Central memory CD8-positive, alpha-beta T cell (primary cell): ENCODE data around the gene CTNNA3.

Experiments
- ATAC-seq: fragments of 150-1000 bp; cut with Tn5 transposase; replicated peaks from 2 replicates; pipeline ENCODE4 v1.10.0; 2022; ENCODE audit warnings: mild to moderate bottlenecking, moderate FRiP score, moderate number of reproducible peaks; ENCODE audit not compliant: poor library complexity, severe bottlenecking; ENCODE audit errors: extremely low read depth
- DNase-seq, 2 donors: peaks; one replicate each; pipeline ENCODE4 v3.0.0; 2021; ENCODE audit warnings: low spot score in 2 of 2
- H3K27ac Mint-ChIP-seq: one replicate; pipeline ENCODE4 v1.8.0; 2022; ENCODE audit warnings: low read depth, mild to moderate bottlenecking, moderate library complexity, mixed read lengths
- H3K27me3 Mint-ChIP-seq: one replicate; pipeline ENCODE4 v1.8.0; 2022; ENCODE audit warnings: mixed read lengths
- H3K36me3 Mint-ChIP-seq: one replicate; pipeline ENCODE4 v1.8.0; 2022; ENCODE audit warnings: mild to moderate bottlenecking, moderate library complexity, mixed read lengths; ENCODE audit not compliant: insufficient read depth
- H3K4me1 Mint-ChIP-seq: one replicate; pipeline ENCODE4 v1.8.0; 2022; ENCODE audit warnings: mixed read lengths
- H3K4me3 Mint-ChIP-seq: one replicate; pipeline ENCODE4 v1.8.0; 2022; ENCODE audit warnings: mild to moderate bottlenecking, moderate library complexity, mixed read lengths
- H3K9me3 Mint-ChIP-seq: one replicate; pipeline ENCODE4 v1.8.0; 2022; ENCODE audit warnings: mixed read lengths

CTNNA3 gene

GRCh38 chr10:66888237-66888636, 807.8 kb downstream of the CTNNA3 start:
- H3K36me3 Mint-ChIP-seq: no peaks in the 10 kb centered on the region
- no peak overlapping the region for H3K27ac Mint-ChIP-seq
- no peak for DNase-seq
- ATAC-seq: no peak
- no peak overlapping the region for H3K4me3 Mint-ChIP-seq
- H3K4me1 Mint-ChIP-seq: no peaks in the 10 kb centered on the region
- H3K27me3 Mint-ChIP-seq: no peaks in the 10 kb centered on the region
- peaks cover 17% of the 10 kb centered on the region for H3K9me3 Mint-ChIP-seq

GRCh38 chr10:66886848-66887247, 809.1 kb downstream of the CTNNA3 start:
- ATAC-seq: no peak
- no peaks in the 10 kb centered on the region for H3K36me3 Mint-ChIP-seq
- no peaks in the 10 kb centered on the region for H3K27me3 Mint-ChIP-seq

GRCh38 chr10:66882271-66882670, 813.7 kb downstream of the CTNNA3 start:
- no peaks in the 10 kb centered on the region for H3K36me3 Mint-ChIP-seq
- no peak overlapping the region for H3K4me3 Mint-ChIP-seq
- H3K27ac Mint-ChIP-seq: no peak overlapping the region
- peaks cover 7% of the 10 kb centered on the region for H3K9me3 Mint-ChIP-seq
- no peaks in the 10 kb centered on the region for H3K27me3 Mint-ChIP-seq
- no peak for ATAC-seq
- no peak for DNase-seq
- no peaks in the 10 kb centered on the region for H3K4me1 Mint-ChIP-seq

More at GRCh38 chr10:66886848-66887247, 809.1 kb downstream of the CTNNA3 start:
- Mint-ChIP-seq H3K4me3 (no peak overlapping the region), H3K27ac (no peak overlapping the region), H3K4me1 (no peaks in the 10 kb centered on the region), H3K9me3 (peaks cover 17% of the 10 kb centered on the region)
- DNase-seq: no peak

- no peak for DNase-seq
- Mint-ChIP-seq H3K27ac (no peak overlapping the region), H3K27me3 (no peaks in the 10 kb centered on the region), H3K36me3 (no peaks in the 10 kb centered on the region), H3K4me1 (no peaks in the 10 kb centered on the region), H3K9me3 (peaks cover 7% of the 10 kb centered on the region), H3K4me3 (no peak overlapping the region)
- no peak for ATAC-seq
Observed at GRCh38 chr10:66881814-66882213, 814.2 kb downstream of the CTNNA3 start.

GRCh38 chr10:66880826-66881225, 815.2 kb downstream of the CTNNA3 start:
- H3K4me3 Mint-ChIP-seq: no peak overlapping the region
- ATAC-seq (no peak), DNase-seq (no peak)
- H3K4me1 Mint-ChIP-seq: no peaks in the 10 kb centered on the region
- H3K27me3 Mint-ChIP-seq: no peaks in the 10 kb centered on the region
- H3K9me3 Mint-ChIP-seq: peaks cover 7% of the 10 kb centered on the region
- H3K27ac Mint-ChIP-seq: no peak overlapping the region
- H3K36me3 Mint-ChIP-seq: no peaks in the 10 kb centered on the region

GRCh38 chr10:66880292-66880691, 815.7 kb downstream of the CTNNA3 start:
- Mint-ChIP-seq H3K36me3 (no peaks in the 10 kb centered on the region), H3K9me3 (peaks cover 7% of the 10 kb centered on the region), H3K27ac (no peak overlapping the region), H3K4me3 (no peak overlapping the region), H3K27me3 (no peaks in the 10 kb centered on the region), H3K4me1 (no peaks in the 10 kb centered on the region)
- ATAC-seq (no peak), DNase-seq (no peak)

- ATAC-seq: no peak
- Mint-ChIP-seq H3K4me3 (no peak overlapping the region), H3K27ac (no peak overlapping the region), H3K36me3 (no peaks in the 10 kb centered on the region), H3K4me1 (no peaks in the 10 kb centered on the region), H3K27me3 (no peaks in the 10 kb centered on the region), H3K9me3 (peaks cover 7% of the 10 kb centered on the region)
- DNase-seq: no peak
Observed at GRCh38 chr10:66877361-66877760, 818.6 kb downstream of the CTNNA3 start.

GRCh38 chr10:66869635-66870034, 826.4 kb downstream of the CTNNA3 start:
- no peaks in the 10 kb centered on the region for H3K27me3 Mint-ChIP-seq
- no peaks in the 10 kb centered on the region for H3K4me1 Mint-ChIP-seq
- no peaks in the 10 kb centered on the region for H3K9me3 Mint-ChIP-seq
- H3K27ac Mint-ChIP-seq: no peak overlapping the region
- no peaks in the 10 kb centered on the region for H3K36me3 Mint-ChIP-seq
- no peak for DNase-seq
- no peak for ATAC-seq
- H3K4me3 Mint-ChIP-seq: no peak overlapping the region

- H3K4me3 Mint-ChIP-seq: no peak overlapping the region
- H3K27ac Mint-ChIP-seq: no peak overlapping the region
- H3K27me3 Mint-ChIP-seq: no peaks in the 10 kb centered on the region
- no peaks in the 10 kb centered on the region for H3K4me1 Mint-ChIP-seq
- H3K36me3 Mint-ChIP-seq: peaks cover 2% of the 10 kb centered on the region
- peaks cover 19% of the 10 kb centered on the region for H3K9me3 Mint-ChIP-seq
- ATAC-seq (no peak), DNase-seq (no peak)
Observed at GRCh38 chr10:66862687-66863258, 833.2 kb downstream of the CTNNA3 start.

GRCh38 chr10:66860376-66860945, 835.5 kb downstream of the CTNNA3 start:
- peaks cover 2% of the 10 kb centered on the region for H3K36me3 Mint-ChIP-seq
- H3K27ac Mint-ChIP-seq: no peak overlapping the region
- no peak for DNase-seq
- H3K4me3 Mint-ChIP-seq: no peak overlapping the region
- no peak for ATAC-seq
- peaks cover 27% of the 10 kb centered on the region for H3K9me3 Mint-ChIP-seq
- no peaks in the 10 kb centered on the region for H3K27me3 Mint-ChIP-seq
- H3K4me1 Mint-ChIP-seq: no peaks in the 10 kb centered on the region

GRCh38 chr10:66852811-66853210, 843.2 kb downstream of the CTNNA3 start:
- ATAC-seq (no peak), DNase-seq (no peak)
- H3K9me3 Mint-ChIP-seq: peaks cover 22% of the 10 kb centered on the region
- no peaks in the 10 kb centered on the region for H3K36me3 Mint-ChIP-seq
- H3K4me3 Mint-ChIP-seq: no peak overlapping the region
- H3K27ac Mint-ChIP-seq: no peak overlapping the region
- H3K4me1 Mint-ChIP-seq: no peaks in the 10 kb centered on the region
- no peaks in the 10 kb centered on the region for H3K27me3 Mint-ChIP-seq

- no peak overlapping the region for H3K4me3 Mint-ChIP-seq
- H3K36me3 Mint-ChIP-seq: no peaks in the 10 kb centered on the region
- H3K27me3 Mint-ChIP-seq: no peaks in the 10 kb centered on the region
- DNase-seq (no peak), ATAC-seq (no peak)
- H3K27ac Mint-ChIP-seq: no peak overlapping the region
- H3K4me1 Mint-ChIP-seq: no peaks in the 10 kb centered on the region
- peaks cover 16% of the 10 kb centered on the region for H3K9me3 Mint-ChIP-seq
Observed at GRCh38 chr10:66848856-66849255, 847.1 kb downstream of the CTNNA3 start.

GRCh38 chr10:66844176-66844942, 851.6 kb downstream of the CTNNA3 start:
- Mint-ChIP-seq H3K4me1 (no peaks in the 10 kb centered on the region), H3K4me3 (no peak overlapping the region), H3K36me3 (no peaks in the 10 kb centered on the region), H3K27ac (no peak overlapping the region), H3K9me3 (peaks cover 13% of the 10 kb centered on the region), H3K27me3 (no peaks in the 10 kb centered on the region)
- no peak for ATAC-seq
- no peak for DNase-seq
